Erythroblast (primary cell): ENCODE measurements around the gene SCARF2.

Source experiments
- GATA1 ChIP-seq: IDR thresholded peaks from 2 replicates; pipeline ENCODE4 v1.6.1; 2011; ENCODE audit warnings: low read depth, mild to moderate bottlenecking, control low read depth, low read length, moderate library complexity
- POLR2A ChIP-seq: IDR thresholded peaks from 2 replicates; pipeline ENCODE4 v1.6.1; 2011; ENCODE audit warnings: mild to moderate bottlenecking, low read length

DNA sequence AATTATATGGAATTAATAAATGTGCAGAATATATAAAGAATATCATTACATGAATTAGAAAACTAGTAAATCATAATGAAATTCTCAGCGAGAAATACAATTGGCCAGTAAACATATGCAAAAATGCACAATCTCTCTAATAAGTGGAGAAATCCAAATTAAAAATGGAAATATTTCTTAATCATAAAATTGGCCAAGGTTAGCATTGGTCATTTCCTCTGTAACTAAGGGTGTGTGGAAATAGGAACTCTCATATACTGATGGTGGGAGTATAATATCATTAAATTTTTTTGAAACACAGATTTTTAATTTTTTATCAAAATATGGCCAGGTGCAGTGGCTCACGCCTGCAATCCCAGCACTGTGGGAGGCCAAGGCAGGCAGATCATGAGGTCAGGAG is 51.3 kb downstream of the SCARF2 start:
- no peak for TF ChIP-seq POLR2A
- no peak for TF ChIP-seq GATA1
